Measurements from ENCODE around the gene CBLIF. TPM values are rescaled to one million over a fixed set of nuclear protein-coding genes. Genes with fewer than 3 reads are reported as not detected.
"Not testable (repeated sequence)": the region's sequence is repeated elsewhere in the genome, so short reads cannot be mapped to it uniquely, and the experiment has no call there.

The CBLIF gene
- total RNA-seq, 4 donors from 2014 or later, result not detected

DNA sequence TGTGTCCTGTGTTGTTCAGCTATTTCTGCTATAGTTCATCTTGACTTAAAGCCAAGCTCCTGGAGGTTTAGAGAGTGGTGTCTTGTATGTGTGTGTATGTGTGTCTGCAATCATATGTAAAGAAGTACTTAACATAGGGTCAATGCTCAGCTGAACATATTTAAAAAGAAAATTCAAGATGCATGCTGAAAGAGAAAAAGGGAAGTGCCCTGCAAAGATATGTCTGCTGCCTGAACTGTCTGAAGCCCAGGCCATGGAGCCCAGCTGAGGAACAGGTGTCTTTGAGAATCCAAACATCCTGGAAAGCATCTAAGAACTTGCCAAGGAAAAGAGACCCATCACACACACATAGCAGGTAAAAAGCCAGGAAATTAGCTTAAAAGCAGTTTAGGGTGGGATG lies 14.4 kb upstream of the CBLIF start:
- no peaks in the 10 kb centered on the region for H3K36me3 ChIP-seq
- no peaks in the 10 kb centered on the region for H3K27me3 ChIP-seq
- no peaks in the 10 kb centered on the region for H3K9me3 ChIP-seq
- intact Hi-C loops (cut with DNase I), result no loop called here
- DNase-seq, result no peak
- H3K4me3 ChIP-seq, result no peak overlapping the region
- no peak overlapping the region for H3K27ac ChIP-seq
- peaks cover 0 to 4% (median 3%) of the 10 kb centered on the region in 3 donors for H3K4me1 ChIP-seq
- no peak for TF ChIP-seq CTCF (IDR thresholded peaks at IDR 0.05)
- no peak for TF ChIP-seq POLR2A (IDR thresholded peaks at IDR 0.05)

DNA sequence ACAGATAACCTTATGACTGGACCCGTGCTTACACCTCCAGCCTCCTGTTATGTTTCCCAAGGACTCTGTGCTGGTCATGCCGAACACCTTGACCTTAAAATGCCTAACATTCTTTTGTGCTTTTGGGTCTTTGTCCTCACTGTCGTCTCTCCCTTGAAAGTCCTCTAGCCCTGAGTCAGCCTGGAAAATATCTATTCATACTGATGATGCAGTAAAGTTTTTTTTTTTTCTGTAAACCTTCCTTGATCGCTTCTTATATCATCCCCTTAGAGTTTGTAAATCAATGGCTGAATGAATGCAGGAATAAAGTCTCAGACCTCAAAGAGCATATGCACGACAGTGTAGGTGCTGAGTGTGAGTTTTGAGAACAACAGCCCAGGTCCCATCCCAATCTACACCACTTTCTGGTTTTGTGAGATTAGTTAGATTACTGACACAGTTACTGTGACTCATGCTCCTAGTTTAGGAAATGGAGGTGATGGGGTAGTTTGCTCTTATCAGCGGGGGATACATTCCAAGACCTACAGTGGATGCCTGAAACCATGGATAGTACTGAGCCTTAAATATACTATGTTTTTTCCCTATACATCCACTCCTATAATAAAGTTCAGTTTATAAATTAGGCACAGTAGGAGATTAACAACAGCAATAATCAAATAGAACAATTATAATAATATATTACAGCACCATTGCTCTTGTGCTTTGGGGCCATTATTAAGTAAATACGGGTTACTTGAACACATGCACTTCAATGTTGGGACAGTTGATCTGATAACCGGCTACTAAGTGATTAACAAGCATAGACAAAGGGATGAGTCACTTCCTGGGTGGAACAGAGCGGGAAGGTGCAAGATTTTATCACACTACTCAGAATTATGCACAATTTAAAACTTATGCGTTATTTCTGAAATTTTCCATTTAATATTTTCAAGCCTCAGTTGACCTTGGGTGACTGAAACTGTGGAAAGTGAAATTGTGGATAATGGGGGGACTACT lies 12.4 kb upstream of the CBLIF start:
- Histone ChIP-seq H3K27ac (no peak overlapping the region), H3K36me3 (no peaks in the 10 kb centered on the region), H3K27me3 (no peaks in the 10 kb centered on the region), H3K9me3 (no peaks in the 10 kb centered on the region), H3K4me3 (no peak overlapping the region), H3K4me1 (peaks cover 0 to 4% (median 3%) of the 10 kb centered on the region in 3 donors)
- intact Hi-C loops (cut with DNase I), result no loop called here
- DNase-seq, result no peak
- WGBS, 2 donors, result 48 to 50% methylated on average over 10 of the region's 10 CpGs
- no peak for TF ChIP-seq POLR2A (IDR thresholded peaks at IDR 0.05)

DNA sequence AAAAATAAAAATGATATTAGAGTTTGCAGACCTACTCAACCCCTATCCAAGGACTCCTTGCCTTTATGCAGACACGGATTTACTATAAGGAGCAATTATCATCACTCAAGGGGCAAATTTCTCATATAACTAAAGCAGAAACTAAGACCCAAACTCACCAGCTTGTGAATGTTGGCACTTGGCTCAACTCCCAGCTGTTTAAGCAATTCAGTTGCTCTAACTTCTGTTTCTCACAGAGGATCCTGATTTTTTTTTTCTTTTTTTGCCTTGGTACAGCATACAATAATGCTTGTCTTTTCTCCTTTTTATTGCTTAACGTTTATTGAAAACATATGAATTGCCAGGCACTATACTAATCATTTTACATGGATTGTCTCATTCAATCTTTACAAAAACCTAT lies 9.6 kb upstream of the CBLIF start:
- DNase-seq, result no peak

GRCh38 chr11:59851416-59851815 lies 6.1 kb upstream of the CBLIF start:
- H3K36me3 ChIP-seq; DNase-seq; H3K27me3 ChIP-seq; H3K27ac ChIP-seq; H3K4me1 ChIP-seq; H3K4me3 ChIP-seq; H3K9me3 ChIP-seq; intact Hi-C loops (cut with DNase I): not testable (repeated sequence)
- 85 to 89% methylated on average over 5 of the region's 5 CpGs for WGBS, 2 donors

More for the DNA sequence above, 9.6 kb upstream of the CBLIF start:
- Histone ChIP-seq H3K27ac (no peak overlapping the region), H3K36me3 (no peaks in the 10 kb centered on the region), H3K27me3 (no peaks in the 10 kb centered on the region), H3K4me3 (no peak overlapping the region), H3K9me3 (no peaks in the 10 kb centered on the region), H3K4me1 (peaks cover 0 to 4% (median 3%) of the 10 kb centered on the region in 3 donors)
- TF ChIP-seq CTCF (IDR thresholded peaks at IDR 0.05), result no peak
- no peak for TF ChIP-seq POLR2A (IDR thresholded peaks at IDR 0.05)
- WGBS, 2 donors, result 50 to 55% methylated on average over 2 of the region's 2 CpGs
- intact Hi-C loops (cut with DNase I), result no loop called here

- H3K27ac ChIP-seq; intact Hi-C loops (cut with DNase I): not testable (repeated sequence)
- WGBS, 2 donors, result 87 to 92% methylated on average over 2 of the region's 2 CpGs
Observed at GRCh38 chr11:59849551-59849950, 4.3 kb upstream of the CBLIF start.

DNA sequence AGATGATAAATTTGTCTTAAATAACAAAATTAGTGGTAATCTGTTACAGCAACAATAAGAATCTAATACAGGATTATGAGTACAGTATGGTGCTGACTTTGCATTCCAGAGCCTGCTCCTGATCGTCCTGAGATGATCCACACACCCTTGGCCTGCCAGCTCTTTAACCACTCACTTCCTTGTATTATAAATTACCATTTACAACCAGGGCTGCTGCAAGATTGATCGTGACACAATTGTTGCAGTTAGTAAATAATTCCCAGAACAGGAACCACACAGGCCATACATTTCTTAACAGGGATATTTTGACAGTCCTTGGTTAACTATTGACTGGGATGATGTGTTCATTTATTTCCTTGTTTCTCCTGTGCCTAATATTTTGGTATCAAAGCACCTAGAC lies 3.8 kb upstream of the CBLIF start:
- no peaks in the 10 kb centered on the region for H3K36me3 ChIP-seq
- no peak overlapping the region for H3K27ac ChIP-seq
- TF ChIP-seq CTCF (IDR thresholded peaks at IDR 0.05), result no peak
- TF ChIP-seq POLR2A (IDR thresholded peaks at IDR 0.05), result no peak
- no peak overlapping the region for H3K4me3 ChIP-seq
- WGBS, 2 donors, result 8 to 27% methylated on average over 2 of the region's 2 CpGs
- intact Hi-C loops (cut with DNase I), result no loop called here
- DNase-seq, result no peak
- no peaks in the 10 kb centered on the region for H3K27me3 ChIP-seq
- no peaks in the 10 kb centered on the region for H3K4me1 ChIP-seq
- H3K9me3 ChIP-seq, result no peaks in the 10 kb centered on the region

More at GRCh38 chr11:59849551-59849950, 4.3 kb upstream of the CBLIF start:
- H3K36me3 ChIP-seq, H3K9me3 ChIP-seq, DNase-seq, H3K4me3 ChIP-seq, H3K27me3 ChIP-seq, H3K4me1 ChIP-seq: not testable (repeated sequence)

GRCh38 chr11:59848439-59848838 lies 3.1 kb upstream of the CBLIF start:
- intact Hi-C loops (cut with DNase I); H3K36me3 ChIP-seq; DNase-seq; H3K27ac ChIP-seq; H3K4me3 ChIP-seq; H3K9me3 ChIP-seq; H3K27me3 ChIP-seq; H3K4me1 ChIP-seq: not testable (repeated sequence)
- 92 to 98% methylated on average over 6 of the region's 6 CpGs for WGBS, 2 donors

Data from esophagus squamous epithelium (tissue), 5 donors.